Measurements from ENCODE around the gene ACBD7.

ACBD7 gene

GRCh38 chr10:15122477-15123030 lies 34.0 kb upstream of the ACBD7 start:
- TF ChIP-seq POLR2AphosphoS5 (IDR thresholded peaks at IDR 0.05; ENCODE audit: borderline replicate concordance, low read depth, low read length) (no peak), FOXP2 (optimal IDR thresholded peaks at IDR 0.05; ENCODE audit: control extremely low read depth, extremely low read length, insufficient read depth) (no peak), EZH2 (IDR thresholded peaks at IDR 0.05) (no peak)
- H3K9me3 ChIP-seq (ENCODE audit: low read depth, low read length) = no peaks in the 10 kb centered on the region
- no peak for DNase-seq (ENCODE audit: low read depth, low spot score)
- H3K36me3 ChIP-seq (ENCODE audit: insufficient read depth, low read length) = no peaks in the 10 kb centered on the region
- H3K27ac ChIP-seq = no peak overlapping the region
- H3K9ac ChIP-seq (ENCODE audit: insufficient read length) = no peak overlapping the region
- no peak overlapping the region for H3K4me3 ChIP-seq

DNA sequence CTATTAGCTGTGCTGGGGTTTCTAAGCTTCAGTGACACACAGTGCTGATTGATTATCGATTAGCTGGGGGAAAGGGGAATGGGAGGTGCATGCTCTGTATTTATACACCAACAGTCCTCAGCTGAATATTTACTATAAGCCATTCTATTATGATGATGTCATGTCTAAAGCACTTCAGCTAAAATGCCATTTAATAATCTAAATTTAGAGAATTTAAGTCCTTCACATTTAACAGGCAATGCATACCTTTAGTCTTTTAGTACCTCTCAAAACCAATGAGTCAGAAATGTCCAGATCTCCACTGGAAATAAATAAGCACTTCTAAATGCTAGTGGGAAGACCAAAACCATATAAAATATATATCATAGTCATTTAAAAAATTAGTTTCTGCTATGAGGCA lies 33.1 kb upstream of the ACBD7 start:
- H3K27ac ChIP-seq = no peak overlapping the region
- TF ChIP-seq FOXP2 (optimal IDR thresholded peaks at IDR 0.05; ENCODE audit: control extremely low read depth, extremely low read length, insufficient read depth) (no peak), EZH2 (IDR thresholded peaks at IDR 0.05) (no peak), POLR2AphosphoS5 (IDR thresholded peaks at IDR 0.05; ENCODE audit: borderline replicate concordance, low read depth, low read length) (no peak)
- no peak for DNase-seq (ENCODE audit: low read depth, low spot score)
- no peaks in the 10 kb centered on the region for H3K9me3 ChIP-seq (ENCODE audit: low read depth, low read length)
- no peaks in the 10 kb centered on the region for H3K36me3 ChIP-seq (ENCODE audit: insufficient read depth, low read length)
- H3K4me3 ChIP-seq = no peak overlapping the region
- H3K9ac ChIP-seq (ENCODE audit: insufficient read length) = no peak overlapping the region

DNA sequence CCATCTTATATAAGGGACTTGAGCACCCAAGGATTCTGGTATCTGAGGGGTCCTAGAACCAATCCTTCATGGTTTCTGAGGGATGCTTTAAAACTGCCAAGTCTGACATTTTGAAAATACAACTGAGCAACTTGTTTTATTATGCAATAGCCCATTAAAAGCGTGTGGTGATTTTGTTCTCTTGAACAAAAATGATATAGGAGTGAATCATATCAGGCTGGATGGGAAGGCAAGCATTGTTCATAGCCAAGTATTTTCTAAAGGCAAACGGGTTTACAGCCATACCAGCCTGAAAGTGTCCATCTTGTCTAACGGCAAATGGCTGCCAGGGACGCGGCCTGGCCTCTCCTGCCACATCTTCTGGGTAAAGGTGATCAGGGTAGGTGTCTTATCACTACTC lies 31.9 kb upstream of the ACBD7 start:
- no peak for DNase-seq (ENCODE audit: low read depth, low spot score)
- no peaks in the 10 kb centered on the region for H3K9me3 ChIP-seq (ENCODE audit: low read depth, low read length)
- no peaks in the 10 kb centered on the region for H3K36me3 ChIP-seq (ENCODE audit: insufficient read depth, low read length)
- no peak overlapping the region for H3K27ac ChIP-seq
- H3K9ac ChIP-seq (ENCODE audit: insufficient read length) = no peak overlapping the region
- no peak overlapping the region for H3K4me3 ChIP-seq
- TF ChIP-seq FOXP2 (optimal IDR thresholded peaks at IDR 0.05; ENCODE audit: control extremely low read depth, extremely low read length, insufficient read depth) = no peak
- TF ChIP-seq POLR2AphosphoS5 (IDR thresholded peaks at IDR 0.05; ENCODE audit: borderline replicate concordance, low read depth, low read length) = no peak
- no peak for TF ChIP-seq EZH2 (IDR thresholded peaks at IDR 0.05)

GRCh38 chr10:15118615-15119014 lies 30.0 kb upstream of the ACBD7 start:
- no peaks in the 10 kb centered on the region for H3K36me3 ChIP-seq (ENCODE audit: insufficient read depth, low read length)
- no peak overlapping the region for H3K4me3 ChIP-seq
- no peak for DNase-seq (ENCODE audit: low read depth, low spot score)
- H3K27ac ChIP-seq = no peak overlapping the region
- no peaks in the 10 kb centered on the region for H3K9me3 ChIP-seq (ENCODE audit: low read depth, low read length)
- no peak for TF ChIP-seq FOXP2 (optimal IDR thresholded peaks at IDR 0.05; ENCODE audit: control extremely low read depth, extremely low read length, insufficient read depth)
- no peak for TF ChIP-seq POLR2AphosphoS5 (IDR thresholded peaks at IDR 0.05; ENCODE audit: borderline replicate concordance, low read depth, low read length)
- TF ChIP-seq EZH2 (IDR thresholded peaks at IDR 0.05) = no peak
- H3K9ac ChIP-seq (ENCODE audit: insufficient read length) = no peak overlapping the region

DNA sequence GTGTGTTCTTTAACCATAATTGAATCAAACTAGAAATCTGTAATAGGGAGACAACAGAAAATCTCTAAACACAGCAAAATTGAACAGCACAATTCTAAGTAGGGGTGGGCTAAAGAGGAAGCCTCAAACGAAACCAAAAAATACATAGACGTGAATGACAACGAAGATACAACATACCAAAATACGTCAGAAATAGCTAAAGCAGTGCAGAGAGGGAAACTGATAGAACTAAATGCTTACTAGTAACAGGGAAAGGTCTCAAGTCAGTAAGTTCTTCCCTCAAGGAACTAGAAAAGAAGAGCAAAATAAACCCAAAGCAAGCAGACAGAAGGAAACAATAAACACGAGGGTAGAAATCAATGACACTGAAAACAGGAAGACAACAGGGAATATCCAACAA lies 27.6 kb upstream of the ACBD7 start:
- TF ChIP-seq FOXP2 (optimal IDR thresholded peaks at IDR 0.05; ENCODE audit: control extremely low read depth, extremely low read length, insufficient read depth) = no peak
- no peak for TF ChIP-seq POLR2AphosphoS5 (IDR thresholded peaks at IDR 0.05; ENCODE audit: borderline replicate concordance, low read depth, low read length)
- TF ChIP-seq EZH2 (IDR thresholded peaks at IDR 0.05) = no peak
- Histone ChIP-seq H3K36me3 (ENCODE audit: insufficient read depth, low read length) (no peaks in the 10 kb centered on the region), H3K9me3 (ENCODE audit: low read depth, low read length) (no peaks in the 10 kb centered on the region), H3K27ac (no peak overlapping the region), H3K9ac (ENCODE audit: insufficient read length) (no peak overlapping the region), H3K4me3 (no peak overlapping the region)
- no peak for DNase-seq (ENCODE audit: low read depth, low spot score)

- H3K27ac ChIP-seq = no peak overlapping the region
- no peaks in the 10 kb centered on the region for H3K9me3 ChIP-seq (ENCODE audit: low read depth, low read length)
- no peak overlapping the region for H3K4me3 ChIP-seq
- no peak overlapping the region for H3K9ac ChIP-seq (ENCODE audit: insufficient read length)
- no peaks in the 10 kb centered on the region for H3K36me3 ChIP-seq (ENCODE audit: insufficient read depth, low read length)
- no peak for TF ChIP-seq FOXP2 (optimal IDR thresholded peaks at IDR 0.05; ENCODE audit: control extremely low read depth, extremely low read length, insufficient read depth)
- no peak for DNase-seq (ENCODE audit: low read depth, low spot score)
Observed at GRCh38 chr10:15113766-15114165, 25.2 kb upstream of the ACBD7 start.

DNA sequence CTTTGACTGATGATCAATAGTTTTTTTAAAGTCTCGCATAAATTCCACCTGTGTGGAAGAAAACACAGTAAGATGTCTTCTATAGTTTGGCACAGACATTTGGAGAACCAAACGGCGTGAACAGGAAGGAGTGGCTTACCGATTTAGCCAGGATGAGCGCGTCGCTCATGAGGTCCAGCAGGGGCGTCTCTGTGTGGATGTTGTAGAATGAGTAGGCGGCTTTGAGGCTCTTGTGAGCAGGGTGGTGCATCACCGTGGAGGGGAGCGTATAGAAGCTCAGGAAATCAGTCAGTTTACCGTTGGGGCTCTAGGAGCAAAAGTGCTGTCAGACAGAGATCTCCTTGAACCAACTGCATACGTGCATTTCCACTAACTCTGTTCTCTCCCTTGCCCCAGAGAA lies 24.1 kb upstream of the ACBD7 start:
- no peak for TF ChIP-seq EZH2 (IDR thresholded peaks at IDR 0.05)
- no peak for TF ChIP-seq FOXP2 (optimal IDR thresholded peaks at IDR 0.05; ENCODE audit: control extremely low read depth, extremely low read length, insufficient read depth)
- no peak for TF ChIP-seq POLR2AphosphoS5 (IDR thresholded peaks at IDR 0.05; ENCODE audit: borderline replicate concordance, low read depth, low read length)
- H3K36me3 ChIP-seq (ENCODE audit: insufficient read depth, low read length) = no peaks in the 10 kb centered on the region
- no peak for DNase-seq (ENCODE audit: low read depth, low spot score)
- no peak overlapping the region for H3K4me3 ChIP-seq
- H3K9me3 ChIP-seq (ENCODE audit: low read depth, low read length) = no peaks in the 10 kb centered on the region
- H3K27ac ChIP-seq = no peak overlapping the region
- no peak overlapping the region for H3K9ac ChIP-seq (ENCODE audit: insufficient read length)

DNA sequence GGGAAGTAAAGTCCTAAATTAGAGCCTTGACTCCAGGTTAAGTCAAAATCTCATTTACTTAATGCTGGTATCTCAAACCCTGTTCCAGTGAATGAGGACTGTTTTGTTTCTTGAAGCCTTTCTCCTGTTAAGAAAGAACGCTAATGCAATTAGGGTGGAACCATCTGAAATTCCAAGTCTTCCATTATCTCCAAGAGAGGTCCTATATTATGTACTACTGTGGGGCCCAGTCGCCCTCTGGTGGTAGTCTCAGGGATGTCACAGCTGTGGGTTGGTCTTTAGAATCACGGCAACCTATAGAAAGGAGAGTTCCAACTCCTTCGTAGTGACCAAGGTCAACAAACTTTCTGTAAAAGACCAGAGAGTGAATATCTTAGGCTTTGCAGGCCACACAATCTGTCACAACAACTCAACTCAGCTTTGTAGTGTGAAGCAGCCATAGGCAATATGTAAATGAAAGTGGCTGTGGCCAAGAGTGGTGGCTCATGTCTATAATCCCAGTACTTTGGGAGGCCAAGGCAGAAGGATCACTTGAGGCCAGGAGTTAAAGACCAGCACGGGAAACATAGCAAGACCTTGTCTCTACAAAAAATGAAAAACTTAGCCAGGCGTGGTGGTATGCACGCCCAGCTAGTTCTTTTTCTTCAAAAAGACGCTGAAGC lies 17.9 kb upstream of the ACBD7 start:
- Histone ChIP-seq H3K9ac (ENCODE audit: insufficient read length) (no peak overlapping the region), H3K4me3 (no peak overlapping the region), H3K27ac (no peak overlapping the region), H3K9me3 (ENCODE audit: low read depth, low read length) (no peaks in the 10 kb centered on the region), H3K36me3 (ENCODE audit: insufficient read depth, low read length) (peaks cover 14% of the 10 kb centered on the region; the same call in 1 of the 2 replicates)
- DNase-seq (ENCODE audit: low read depth, low spot score) = no peak
- no peak for TF ChIP-seq EZH2 (IDR thresholded peaks at IDR 0.05)
- TF ChIP-seq FOXP2 (optimal IDR thresholded peaks at IDR 0.05; ENCODE audit: control extremely low read depth, extremely low read length, insufficient read depth) = no peak
- TF ChIP-seq POLR2AphosphoS5 (IDR thresholded peaks at IDR 0.05; ENCODE audit: borderline replicate concordance, low read depth, low read length) = no peak

DNA sequence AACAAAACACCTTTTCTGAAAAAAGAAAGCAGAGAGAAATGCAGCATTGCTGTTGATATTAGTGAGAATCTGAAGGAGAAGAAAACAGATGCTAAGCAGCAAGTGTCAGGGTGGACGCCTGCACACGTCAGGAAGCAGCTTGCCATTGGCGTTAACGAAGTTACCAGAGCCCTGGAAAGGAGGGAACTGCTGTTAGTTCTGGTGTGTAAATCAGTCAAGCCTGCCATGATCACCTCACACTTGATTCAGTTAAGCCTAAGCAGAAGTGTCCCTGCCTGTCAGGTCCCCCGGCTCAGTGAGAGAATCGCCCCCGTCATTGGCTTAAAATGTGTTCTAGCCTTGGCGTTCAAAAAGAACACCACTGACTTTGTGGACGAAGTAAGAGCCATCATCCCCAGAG lies 14.9 kb upstream of the ACBD7 start:
- no peak for TF ChIP-seq FOXP2 (optimal IDR thresholded peaks at IDR 0.05; ENCODE audit: control extremely low read depth, extremely low read length, insufficient read depth)
- no peak for TF ChIP-seq POLR2AphosphoS5 (IDR thresholded peaks at IDR 0.05; ENCODE audit: borderline replicate concordance, low read depth, low read length)
- no peak for TF ChIP-seq EZH2 (IDR thresholded peaks at IDR 0.05)
- no peak for DNase-seq (ENCODE audit: low read depth, low spot score)
- Histone ChIP-seq H3K36me3 (ENCODE audit: insufficient read depth, low read length) (peaks cover 14% of the 10 kb centered on the region; the same call in 1 of the 2 replicates), H3K9ac (ENCODE audit: insufficient read length) (no peak overlapping the region), H3K4me3 (no peak overlapping the region), H3K27ac (no peak overlapping the region), H3K9me3 (ENCODE audit: low read depth, low read length) (no peaks in the 10 kb centered on the region)

Measured in SK-N-MC (cell line).